Vagina (tissue), 2 donors: ENCODE data around the gene ZNF473. TPM values are rescaled to one million over a fixed set of nuclear protein-coding genes. Genes with fewer than 3 reads are reported as not detected.

ENCODE experiments used
- DNase-seq, 2 donors: peaks; one replicate each; pipeline ENCODE4 v3.0.0-alpha.2; 2017; ENCODE audit errors: extremely low spot score in 2 of 2
- H3K27ac ChIP-seq: fragments of 200-600 bp; sonication (generic); one replicate; pipeline ENCODE4 v1.5.1; 2019
- H3K27me3 ChIP-seq: fragments of 200-600 bp; sonication (generic); one replicate; pipeline ENCODE4 v1.5.1; 2019
- H3K36me3 ChIP-seq, 2 donors: fragments of 200-600 bp; sonication (generic); one replicate each; pipeline ENCODE4 v1.5.1; 2017 to 2019
- H3K4me1 ChIP-seq: fragments of 200-600 bp; sonication (generic); one replicate; pipeline ENCODE4 v1.5.1; 2019
- H3K4me3 ChIP-seq, 2 donors: fragments of 200-600 bp; sonication (generic); 1 replicate in 1 of 2; 2 replicates in 1 of 2; pipeline ENCODE4 v1.5.1; 2016 to 2019
- H3K9me3 ChIP-seq: fragments of 200-600 bp; sonication (generic); one replicate; pipeline ENCODE4 v1.5.1; 2019
- CTCF ChIP-seq, 3 experiments: fragments of 450-650 bp in 2 of 3; fragments of 200-600 bp in 1 of 3; sonication (generic) in 1 of 3; IDR thresholded peaks; one replicate each; pipeline ENCODE4 v1.5.1; 2017 to 2019; ENCODE audit warnings: antibody characterized with exemption in 3 of 3, mild to moderate bottlenecking in 2 of 3, moderate library complexity in 2 of 3
- POLR2A ChIP-seq, 2 donors: fragments of 450-650 bp; IDR thresholded peaks; one replicate each; pipeline ENCODE4 v1.6.1; 2017; ENCODE audit warnings: antibody characterized with exemption in 2 of 2, mild to moderate bottlenecking in 2 of 2, moderate library complexity in 2 of 2
- POLR2AphosphoS5 ChIP-seq, 2 donors: sonication (generic); formaldehyde crosslinking; IDR thresholded peaks; one replicate each; pipeline ENCODE4 v1.9.0; 2017; ENCODE audit warnings: antibody characterized with exemption in 2 of 2, mild to moderate bottlenecking in 2 of 2, low read depth in 1 of 2; ENCODE audit not compliant: insufficient read depth in 1 of 2
- intact Hi-C: fragments of 100-400 bp; cut with DNase I; formaldehyde crosslinking; loops from one replicate; pipeline ENCODE4 v1.15.1; 2023
- total RNA-seq: library from RNA; depleted of rRNA; stranded (reverse); fragments of >200 nt; gene quantifications from one replicate; pipeline ENCODE4 v1.2.3, GENCODE V29; 2016

ZNF473 gene
- total RNA-seq, 1 donor from 2014 or later: 11.5 TPM

- Histone ChIP-seq H3K27ac (no peak overlapping the region), H3K36me3 (peaks cover 0 to 61% of the 10 kb centered on the region in 2 donors), H3K9me3 (no peaks in the 10 kb centered on the region), H3K4me1 (peaks cover 29% of the 10 kb centered on the region), H3K27me3 (no peaks in the 10 kb centered on the region), H3K4me3 (no peak overlapping the region)
- no peak for DNase-seq
- no peak for TF ChIP-seq POLR2A (IDR thresholded peaks at IDR 0.05)
- no peak for TF ChIP-seq POLR2AphosphoS5 (IDR thresholded peaks at IDR 0.05; ENCODE audit: insufficient read depth in 1 of 2, low read depth in 1 of 2)
- no peak for TF ChIP-seq CTCF (IDR thresholded peaks at IDR 0.05)
- intact Hi-C loops: no loop called here
Observed at GRCh38 chr19:50001775-50002174, 24.0 kb upstream of the ZNF473 start.

GRCh38 chr19:50002386-50002960 lies 23.3 kb upstream of the ZNF473 start:
- no peak for DNase-seq
- Histone ChIP-seq H3K36me3 (peaks cover 0 to 65% of the 10 kb centered on the region in 2 donors), H3K27ac (no peak overlapping the region), H3K9me3 (no peaks in the 10 kb centered on the region), H3K27me3 (no peaks in the 10 kb centered on the region), H3K4me1 (peaks cover 29% of the 10 kb centered on the region), H3K4me3 (no peak overlapping the region)
- TF ChIP-seq POLR2AphosphoS5 (IDR thresholded peaks at IDR 0.05; ENCODE audit: insufficient read depth in 1 of 2, low read depth in 1 of 2) (no peak), CTCF (IDR thresholded peaks at IDR 0.05) (no peak), POLR2A (IDR thresholded peaks at IDR 0.05) (no peak)
- intact Hi-C loops: no loop called here

- DNase-seq: no peak
- Histone ChIP-seq H3K36me3 (peaks cover 0 to 73% of the 10 kb centered on the region in 2 donors), H3K27ac (no peak overlapping the region), H3K4me3 (no peak overlapping the region), H3K27me3 (no peaks in the 10 kb centered on the region), H3K4me1 (peaks cover 29% of the 10 kb centered on the region), H3K9me3 (no peaks in the 10 kb centered on the region)
- TF ChIP-seq POLR2A (IDR thresholded peaks at IDR 0.05): no peak
- intact Hi-C loops: no loop called here
Observed at GRCh38 chr19:50003254-50003788, 22.5 kb upstream of the ZNF473 start.

GRCh38 chr19:50003810-50004419 lies 21.9 kb upstream of the ZNF473 start:
- no peaks in the 10 kb centered on the region for H3K27me3 ChIP-seq
- DNase-seq: no peak
- intact Hi-C loops: no loop called here
- H3K36me3 ChIP-seq: peaks cover 0 to 79% of the 10 kb centered on the region in 2 donors
- H3K27ac ChIP-seq: peak overlapping the region; percentile 69
- TF ChIP-seq CTCF (IDR thresholded peaks at IDR 0.05) (no peak), POLR2AphosphoS5 (IDR thresholded peaks at IDR 0.05; ENCODE audit: insufficient read depth in 1 of 2, low read depth in 1 of 2) (peak; percentile 14 to 27)
- peaks cover 29% of the 10 kb centered on the region for H3K4me1 ChIP-seq
- no peak overlapping the region for H3K4me3 ChIP-seq
- H3K9me3 ChIP-seq: no peaks in the 10 kb centered on the region

- Histone ChIP-seq H3K36me3 (peaks cover 0 to 69% of the 10 kb centered on the region in 2 donors), H3K27ac (no peak overlapping the region), H3K4me3 (no peak overlapping the region), H3K9me3 (no peaks in the 10 kb centered on the region), H3K4me1 (peaks cover 29% of the 10 kb centered on the region), H3K27me3 (no peaks in the 10 kb centered on the region)
- TF ChIP-seq CTCF (IDR thresholded peaks at IDR 0.05) (no peak), POLR2AphosphoS5 (IDR thresholded peaks at IDR 0.05; ENCODE audit: insufficient read depth in 1 of 2, low read depth in 1 of 2) (no peak), POLR2A (IDR thresholded peaks at IDR 0.05) (no peak)
- no peak for DNase-seq
- intact Hi-C loops: no loop called here
Observed at GRCh38 chr19:50005428-50005827, 20.4 kb upstream of the ZNF473 start.
